ENCODE measurements around the gene EPHA4.

DNA sequence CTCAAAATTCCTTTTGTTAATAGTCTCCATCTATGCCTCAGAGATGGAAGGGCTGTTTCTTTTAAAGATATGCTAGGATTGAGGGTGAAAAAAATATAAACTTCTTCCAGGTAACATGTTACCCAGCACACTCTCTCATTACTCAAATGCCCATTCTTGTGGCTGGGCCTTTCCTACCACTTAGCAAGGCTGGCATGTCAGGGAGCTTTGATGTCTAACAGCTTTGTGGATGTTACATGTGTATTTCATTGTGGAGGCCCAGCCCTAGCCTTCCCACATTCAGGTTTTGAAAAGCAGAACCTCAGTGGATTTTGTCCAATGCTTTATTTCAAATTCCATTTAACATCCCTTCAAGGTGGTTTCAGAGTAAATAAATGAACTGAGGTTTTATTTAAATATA, 191.4 kb downstream of the EPHA4 start:
- TF ChIP-seq EZH2 (IDR thresholded peaks at IDR 0.05; ENCODE audit: insufficient read depth, poor library complexity, severe bottlenecking) (no peak), EZH2phosphoT487 (IDR thresholded peaks at IDR 0.05; ENCODE audit: insufficient read depth, low read depth) (no peak)

Measured in GM23248 (cell line).